ENCODE results near the gene ZC3HAV1. TPM values are rescaled to one million over a fixed set of nuclear protein-coding genes. Genes with fewer than 3 reads are reported as not detected.
"Not testable (repeated sequence)": the region's sequence is repeated elsewhere in the genome, so short reads cannot be mapped to it uniquely, and the experiment has no call there.

ZC3HAV1 gene
- total and polyA plus RNA-seq, 2 of the 13 experiments (the other 11 are each of a cell fraction or from before 2014, with no cell fraction given), result 12.7 to 23.7 TPM

DNA sequence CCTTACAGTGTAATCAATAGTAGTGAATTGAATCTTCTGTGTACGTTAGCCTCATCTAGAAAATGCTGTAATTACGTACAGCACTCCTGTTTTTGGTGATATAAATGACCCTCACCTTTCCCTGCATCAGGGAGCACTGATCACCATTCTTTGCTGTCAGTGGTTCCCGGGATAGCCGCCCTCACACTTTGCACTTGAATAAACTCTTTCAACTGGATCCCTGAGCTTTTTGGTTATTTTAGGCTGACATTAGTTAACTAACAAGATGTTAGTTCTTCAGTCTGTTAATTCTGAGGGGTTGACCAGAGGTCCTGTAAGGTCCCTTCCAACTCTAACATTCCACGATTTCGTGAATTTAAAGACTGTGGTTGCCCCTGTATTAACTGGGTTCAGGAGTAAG is 23.4 kb upstream of the ZC3HAV1 start:
- intact Hi-C loops (cut with micrococcal nuclease; ENCODE audit: unreplicated experiment), result loop anchor here (2.0 kb wide), 3 partner anchors 22 to 98 kb away; partner anchors contain the start of gene UBN2
- ATAC-seq, result peak; percentile 52
- Histone ChIP-seq H3K27ac (ENCODE audit: extremely low read length, insufficient read depth, low read length) (no peak overlapping the region), H2AFZ (ENCODE audit: low read length) (peak overlapping the region; percentile 64), H3K27me3 (ENCODE audit: control insufficient read depth in 1 of 2, insufficient read depth in 2 of 2, low read length in 2 of 2) (no peaks in the 10 kb centered on the region; a peak in 2 of 5 replicates), H3K79me2 (ENCODE audit: insufficient read depth, low read length) (no peaks in the 10 kb centered on the region), H3K4me1 (ENCODE audit: insufficient read depth, low read length) (peaks cover 29% of the 10 kb centered on the region), H3K4me2 (ENCODE audit: low read depth, low read length) (peak overlapping the region; percentile 94), H3K4me3 (replicated peaks in 1 of 3; ENCODE audit: insufficient read depth in 1 of 3, low read depth in 2 of 3, low read length in 3 of 3) (peak overlapping the region; percentile 61 to 80 (median 66)), H3K9ac (ENCODE audit: insufficient read depth, low read depth, low read length) (peak overlapping the region; percentile 63; the same call in 1 of the 2 replicates), H3K36me3 (replicated peaks in 1 of 2; ENCODE audit: control insufficient read depth in 1 of 2, insufficient read depth in 2 of 2, low read length in 2 of 2) (no peaks in the 10 kb centered on the region), H4K20me1 (ENCODE audit: insufficient read depth, low read length) (no peaks in the 10 kb centered on the region), H3K9me3 (ENCODE audit: low read length) (no peaks in the 10 kb centered on the region)
- TF ChIP-seq ZNF546 (CRISPR knock-in tag; conservative IDR thresholded peaks at IDR 0.05) (0 out of 2 replicates have a peak, but pooled peaks have one; percentile 18), ZNF446 (CRISPR knock-in tag; IDR thresholded peaks at IDR 0.05) (no peak)
- BruUV-seq (replicated peaks), result no TSS peak
- in situ Hi-C loops (cut with HindIII; ENCODE audit: extremely low pct_ligation_motif_present, low pct_unique_long_range_greater_than_20kb), result no loop called here
- no peak for DNase-seq (ENCODE audit: low spot score)
- ChIA-PET POLR2A (interaction anchor here (0.9 to 1.7 kb wide), 6 partner anchors 58 to 227 kb away, joined by 3 to 6 read pairs (median 4); partner anchors contain the start of genes LUC7L2 and UBN2), CTCF (ENCODE audit: low intra/inter-chr PET ratio, low total read pairs) (no interaction called here)
- 16% methylated on average over 6 of the region's 6 CpGs for WGBS (ENCODE audit: low lambda C conversion rate)
- FAIRE-seq, result no peak

DNA sequence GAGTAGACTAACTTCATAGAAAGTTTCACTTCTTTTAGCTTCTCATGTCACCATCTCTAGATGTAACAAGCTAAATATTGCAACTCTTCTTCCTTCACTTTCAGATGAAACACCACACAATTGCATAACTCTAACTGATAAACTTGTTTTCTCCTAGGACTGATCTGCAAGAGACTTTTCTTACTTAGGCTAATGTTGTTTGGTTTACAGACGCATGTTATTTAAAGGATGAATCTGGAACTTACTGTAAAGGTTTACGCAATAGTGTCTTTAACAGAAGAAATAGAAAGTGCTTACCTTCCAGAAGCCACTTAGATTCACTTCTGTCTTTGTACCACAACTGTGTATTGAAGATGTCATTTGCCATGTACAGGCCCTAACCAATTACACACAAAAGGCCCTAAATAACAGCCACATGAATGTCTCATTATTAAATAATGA is 22.1 kb upstream of the ZC3HAV1 start:
- no peak for FAIRE-seq
- POLR2A ChIA-PET, result no interaction called here
- no peak overlapping the region for H3K4me3 ChIP-seq (replicated peaks in 1 of 3; ENCODE audit: insufficient read depth in 1 of 3, low read depth in 2 of 3, low read length in 3 of 3)
- H3K4me2 ChIP-seq (ENCODE audit: low read depth, low read length), result 0 out of 2 replicates have a peak overlapping the region, but pooled peaks have one; percentile 94
- H3K9ac ChIP-seq (ENCODE audit: insufficient read depth, low read depth, low read length), result no peak overlapping the region
- TF ChIP-seq SIX1 (CRISPR knock-in tag; IDR thresholded peaks at IDR 0.05; ENCODE audit: borderline replicate concordance), result no peak
- peak; percentile 33; the same call in 1 of the 2 replicates for TF ChIP-seq CEBPG (CRISPR knock-in tag; IDR thresholded peaks at IDR 0.05)
- no peaks in the 10 kb centered on the region; a peak in 2 of 5 replicates for H3K27me3 ChIP-seq (ENCODE audit: control insufficient read depth in 1 of 2, insufficient read depth in 2 of 2, low read length in 2 of 2)
- H2AFZ ChIP-seq (ENCODE audit: low read length), result no peak overlapping the region
- intact Hi-C loops (cut with micrococcal nuclease; ENCODE audit: unreplicated experiment) (loop anchor here (2.0 kb wide), 3 partner anchors 21 to 99 kb away; partner anchors contain the start of gene UBN2), in situ Hi-C loops (cut with HindIII; ENCODE audit: extremely low pct_ligation_motif_present, low pct_unique_long_range_greater_than_20kb) (no loop called here)
- no peak overlapping the region for H3K27ac ChIP-seq (ENCODE audit: extremely low read length, insufficient read depth, low read length)
- peaks cover 40% of the 10 kb centered on the region for H3K4me1 ChIP-seq (ENCODE audit: insufficient read depth, low read length)
- H3K36me3 ChIP-seq (replicated peaks in 1 of 2; ENCODE audit: control insufficient read depth in 1 of 2, insufficient read depth in 2 of 2, low read length in 2 of 2), result no peaks in the 10 kb centered on the region
- H3K79me2 ChIP-seq (ENCODE audit: insufficient read depth, low read length), result no peaks in the 10 kb centered on the region
- ATAC-seq, result no peak
- no TSS peak for BruUV-seq (replicated peaks)
- WGBS (ENCODE audit: low lambda C conversion rate), result 50% methylated on average over 2 of the region's 2 CpGs
- DNase-seq (ENCODE audit: low spot score), result no peak
- CTCF ChIA-PET (ENCODE audit: low intra/inter-chr PET ratio, low total read pairs), result no interaction called here
- no peaks in the 10 kb centered on the region for H4K20me1 ChIP-seq (ENCODE audit: insufficient read depth, low read length)
- no peaks in the 10 kb centered on the region for H3K9me3 ChIP-seq (ENCODE audit: low read length)

DNA sequence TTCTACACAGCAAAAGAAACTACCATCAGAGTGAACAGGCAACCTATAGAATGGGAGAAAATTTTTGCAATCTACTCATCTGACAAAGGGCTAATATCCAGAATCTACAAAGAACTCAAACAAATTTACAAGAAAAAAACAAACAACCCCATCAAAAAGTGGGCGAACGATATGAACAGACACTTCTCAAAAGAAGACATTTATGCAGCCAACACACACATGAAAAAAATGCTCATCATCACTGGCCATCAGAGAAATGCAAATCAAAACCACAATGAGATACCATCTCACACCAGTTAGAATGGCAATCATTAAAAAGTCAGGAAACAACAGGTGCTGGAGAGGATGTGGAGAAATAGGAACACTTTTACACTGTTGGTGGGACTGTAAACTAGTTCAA is 20.3 kb upstream of the ZC3HAV1 start:
- peaks cover 58% of the 10 kb centered on the region for H3K4me1 ChIP-seq (ENCODE audit: insufficient read depth, low read length)
- H3K9ac ChIP-seq (ENCODE audit: insufficient read depth, low read depth, low read length); H4K20me1 ChIP-seq (ENCODE audit: insufficient read depth, low read length); in situ Hi-C loops (cut with HindIII; ENCODE audit: extremely low pct_ligation_motif_present, low pct_unique_long_range_greater_than_20kb); FAIRE-seq; H3K79me2 ChIP-seq (ENCODE audit: insufficient read depth, low read length); CTCF ChIA-PET (ENCODE audit: low intra/inter-chr PET ratio, low total read pairs); H3K27me3 ChIP-seq (ENCODE audit: control insufficient read depth in 1 of 2, insufficient read depth in 2 of 2, low read length in 2 of 2); H3K27ac ChIP-seq (ENCODE audit: extremely low read length, insufficient read depth, low read length); H2AFZ ChIP-seq (ENCODE audit: low read length); intact Hi-C loops (cut with micrococcal nuclease; ENCODE audit: unreplicated experiment); H3K9me3 ChIP-seq (ENCODE audit: low read length); ATAC-seq; DNase-seq (ENCODE audit: low spot score); H3K4me2 ChIP-seq (ENCODE audit: low read depth, low read length); POLR2A ChIA-PET; H3K36me3 ChIP-seq (replicated peaks in 1 of 2; ENCODE audit: control insufficient read depth in 1 of 2, insufficient read depth in 2 of 2, low read length in 2 of 2); BruUV-seq (replicated peaks); H3K4me3 ChIP-seq (replicated peaks in 1 of 3; ENCODE audit: insufficient read depth in 1 of 3, low read depth in 2 of 3, low read length in 3 of 3): not testable (repeated sequence)
- 91% methylated on average over 2 of the region's 2 CpGs for WGBS (ENCODE audit: low lambda C conversion rate)
